Natural killer cell (primary cell): ENCODE results near the gene HLA-E. TPM values are rescaled to one million over a fixed set of nuclear protein-coding genes. Genes with fewer than 3 reads are reported as not detected.

Source experiments
- ATAC-seq, 3 donors: fragments of 150-1000 bp in 2 of 3; fragments of 200-7000 bp in 1 of 3; cut with Tn5 transposase; 1 replicate in 1 of 3; 2 replicates in 2 of 3; pipeline ENCODE4 v1.10.0; 2021; ENCODE audit warnings: mild to moderate bottlenecking in 2 of 3, moderate library complexity in 2 of 3
- DNase-seq, 2 donors: peaks; one replicate each; pipeline versions ENCODE4 v3.0.0 to v3.0.0-alpha.2; 2013 to 2021; ENCODE audit warnings: mixed read lengths in 1 of 2
- H3K27ac ChIP-seq: one replicate; pipeline ENCODE4 v1.5.1; 2013; ENCODE audit warnings: mild to moderate bottlenecking, low read length
- H3K27me3 ChIP-seq: one replicate; pipeline ENCODE4 v1.6.1; 2013; ENCODE audit warnings: low read length; ENCODE audit not compliant: control insufficient read depth, insufficient read depth
- H3K36me3 ChIP-seq: one replicate; pipeline ENCODE4 v1.6.1; 2013; ENCODE audit warnings: low read length; ENCODE audit not compliant: control insufficient read depth, insufficient read depth
- H3K4me1 ChIP-seq: one replicate; pipeline ENCODE4 v1.6.1; 2013; ENCODE audit warnings: low read length; ENCODE audit not compliant: control insufficient read depth, insufficient read depth
- H3K4me3 ChIP-seq: one replicate; pipeline ENCODE4 v1.5.1; 2013; ENCODE audit warnings: low read length
- H3K9me3 ChIP-seq: one replicate; pipeline ENCODE4 v1.6.1; 2013; ENCODE audit warnings: low read length; ENCODE audit not compliant: control insufficient read depth, insufficient read depth
- H3K27ac Mint-ChIP-seq, 2 donors: one replicate each; pipeline ENCODE4 v1.8.0; 2022; ENCODE audit warnings: mild to moderate bottlenecking in 2 of 2, mixed read lengths in 2 of 2, moderate library complexity in 1 of 2
- H3K27me3 Mint-ChIP-seq, 2 donors: one replicate each; pipeline ENCODE4 v1.8.0; 2022; ENCODE audit warnings: low read depth in 2 of 2, mixed read lengths in 2 of 2
- H3K36me3 Mint-ChIP-seq: one replicate; pipeline ENCODE4 v1.8.0; 2022; ENCODE audit warnings: mixed read lengths
- H3K4me1 Mint-ChIP-seq, 2 donors: one replicate each; pipeline ENCODE4 v1.8.0; 2022; ENCODE audit warnings: mixed read lengths in 2 of 2
- H3K4me3 Mint-ChIP-seq: one replicate; pipeline ENCODE4 v1.8.0; 2022; ENCODE audit warnings: mild to moderate bottlenecking, moderate library complexity, mixed read lengths
- H3K9me3 Mint-ChIP-seq, 2 donors: one replicate each; pipeline ENCODE4 v1.8.0; 2022; ENCODE audit warnings: mixed read lengths in 2 of 2
- whole genome bisulfite sequencing: methylation state at CpG from one replicate; pipeline ENCODE4 v1.1.7; 2013; ENCODE audit warnings: missing lambda C conversion rate; ENCODE audit not compliant: insufficient coverage; 5-methylcytosine and 5-hydroxymethylcytosine counted together
- intact Hi-C: fragments of 100-400 bp; cut with micrococcal nuclease; formaldehyde crosslinking; loops from one replicate; pipeline ENCODE4 v1.14.2; 2022
- total RNA-seq, 4 donors: library from RNA; stranded (reverse); fragments of 120-200 nt in 1 of 4; gene quantifications; one replicate each; pipeline versions ENCODE4 v1.2.3 to v1.2.4, GENCODE V29; 2013 to 2022
- TF ChIP-seq, protein P1 (sequence below): fragments of 200-600 bp; IDR thresholded peaks from one replicate; pipeline ENCODE4 v1.8.0; 2022; ENCODE audit warnings: antibody characterized with exemption

The HLA-E gene
- total RNA-seq: 1,000 to 10,000 TPM; 1,807 to 2,048 (median 1,904) TPM
- 1,795 TPM for total RNA-seq (2013)

DNA sequence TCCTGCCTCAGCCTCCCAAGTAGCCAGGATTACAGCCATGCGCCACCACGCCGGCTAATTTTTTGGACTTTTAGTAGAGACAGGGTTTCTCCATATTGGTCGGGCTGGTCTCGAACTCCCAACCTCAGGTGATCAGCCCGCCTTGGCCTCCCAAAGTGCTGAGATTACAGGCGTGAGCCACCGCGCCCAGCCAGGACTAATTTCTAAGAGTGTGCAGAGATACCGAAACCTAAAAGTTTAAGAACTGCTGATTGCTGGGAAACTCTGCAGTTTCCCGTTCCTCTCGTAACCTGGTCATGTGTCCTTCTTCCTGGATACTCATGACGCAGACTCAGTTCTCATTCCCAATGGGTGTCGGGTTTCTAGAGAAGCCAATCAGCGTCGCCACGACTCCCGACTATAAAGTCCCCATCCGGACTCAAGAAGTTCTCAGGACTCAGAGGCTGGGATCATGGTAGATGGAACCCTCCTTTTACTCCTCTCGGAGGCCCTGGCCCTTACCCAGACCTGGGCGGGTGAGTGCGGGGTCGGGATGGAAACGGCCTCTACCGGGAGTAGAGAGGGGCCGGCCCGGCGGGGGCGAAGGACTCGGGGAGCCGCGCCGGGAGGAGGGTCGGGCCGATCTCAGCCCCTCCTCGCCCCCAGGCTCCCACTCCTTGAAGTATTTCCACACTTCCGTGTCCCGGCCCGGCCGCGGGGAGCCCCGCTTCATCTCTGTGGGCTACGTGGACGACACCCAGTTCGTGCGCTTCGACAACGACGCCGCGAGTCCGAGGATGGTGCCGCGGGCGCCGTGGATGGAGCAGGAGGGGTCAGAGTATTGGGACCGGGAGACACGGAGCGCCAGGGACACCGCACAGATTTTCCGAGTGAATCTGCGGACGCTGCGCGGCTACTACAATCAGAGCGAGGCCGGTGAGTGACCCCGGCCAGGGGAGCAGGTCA lies at the start of gene HLA-E:
TSS of gene HLA-E (plus strand) at position 429 of the 945 bp plus-strand sequence. CDS start at position 452, 23 bp downstream.
- Histone ChIP-seq H3K4me3 (peak within 1 kb of the TSS; percentile 100), H3K27ac (peak within 1 kb of the TSS; percentile 95), H3K27me3 (no peaks in the 10 kb centered on the region), H3K9me3 (no peaks in the 10 kb centered on the region), H3K36me3 (peaks cover 42% of the 10 kb centered on the region), H3K4me1 (peaks cover 48% of the 10 kb centered on the region)
- 5% methylated on average over 68 of the region's 68 CpGs for WGBS
- no peaks in the 10 kb centered on the region for H3K9me3 Mint-ChIP-seq
- TF ChIP-seq, protein P1, sequence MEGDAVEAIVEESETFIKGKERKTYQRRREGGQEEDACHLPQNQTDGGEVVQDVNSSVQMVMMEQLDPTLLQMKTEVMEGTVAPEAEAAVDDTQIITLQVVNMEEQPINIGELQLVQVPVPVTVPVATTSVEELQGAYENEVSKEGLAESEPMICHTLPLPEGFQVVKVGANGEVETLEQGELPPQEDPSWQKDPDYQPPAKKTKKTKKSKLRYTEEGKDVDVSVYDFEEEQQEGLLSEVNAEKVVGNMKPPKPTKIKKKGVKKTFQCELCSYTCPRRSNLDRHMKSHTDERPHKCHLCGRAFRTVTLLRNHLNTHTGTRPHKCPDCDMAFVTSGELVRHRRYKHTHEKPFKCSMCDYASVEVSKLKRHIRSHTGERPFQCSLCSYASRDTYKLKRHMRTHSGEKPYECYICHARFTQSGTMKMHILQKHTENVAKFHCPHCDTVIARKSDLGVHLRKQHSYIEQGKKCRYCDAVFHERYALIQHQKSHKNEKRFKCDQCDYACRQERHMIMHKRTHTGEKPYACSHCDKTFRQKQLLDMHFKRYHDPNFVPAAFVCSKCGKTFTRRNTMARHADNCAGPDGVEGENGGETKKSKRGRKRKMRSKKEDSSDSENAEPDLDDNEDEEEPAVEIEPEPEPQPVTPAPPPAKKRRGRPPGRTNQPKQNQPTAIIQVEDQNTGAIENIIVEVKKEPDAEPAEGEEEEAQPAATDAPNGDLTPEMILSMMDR: no peak
- peak within 1 kb of the TSS; percentile 96 to 97 for H3K27ac Mint-ChIP-seq
- no peaks in the 10 kb centered on the region for H3K27me3 Mint-ChIP-seq
- peak within 1 kb of the TSS; percentile 97 for H3K4me3 Mint-ChIP-seq
- DNase-seq (peak; percentile 79 to 99), ATAC-seq (peak; percentile 83 to 90 (median 83))
- peaks cover 47 to 57% of the 10 kb centered on the region in 2 donors for H3K4me1 Mint-ChIP-seq
- intact Hi-C loops: loop anchor here (1.0 to 2.0 kb wide), 3 partner anchors 20 to 231 kb away; partner anchors contain the start of gene TUBB
- H3K36me3 Mint-ChIP-seq: peaks cover 29% of the 10 kb centered on the region

DNA sequence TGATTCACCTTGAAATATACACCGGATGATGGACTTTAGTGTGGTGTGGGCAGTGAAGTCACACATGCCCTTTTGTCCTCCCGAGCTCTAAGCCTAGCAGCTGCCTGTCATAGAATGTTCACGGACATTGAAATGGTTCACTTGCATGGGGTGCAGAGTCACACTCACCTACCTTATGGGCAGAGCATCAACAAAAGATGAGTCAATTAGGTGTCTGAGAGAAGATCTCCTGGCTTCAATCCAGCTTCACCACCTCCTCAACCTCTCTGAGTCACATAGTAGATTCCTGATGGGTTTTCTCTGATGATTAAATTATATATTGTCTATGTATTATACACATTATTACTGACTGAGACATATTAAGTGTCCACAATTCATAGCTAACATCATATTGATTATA lies 48.1 kb upstream of the HLA-E start:
- intact Hi-C loops: no loop called here
- Mint-ChIP-seq H3K4me3 (no peak overlapping the region), H3K36me3 (no peaks in the 10 kb centered on the region), H3K27me3 (peaks cover 61 to 85% of the 10 kb centered on the region in 2 donors), H3K9me3 (no peaks in the 10 kb centered on the region), H3K4me1 (no peaks in the 10 kb centered on the region), H3K27ac (no peak overlapping the region)
- Histone ChIP-seq H3K4me3 (no peak overlapping the region), H3K27me3 (peaks cover 57% of the 10 kb centered on the region), H3K27ac (no peak overlapping the region), H3K9me3 (no peaks in the 10 kb centered on the region), H3K36me3 (no peaks in the 10 kb centered on the region), H3K4me1 (no peaks in the 10 kb centered on the region)
- no peak for DNase-seq
- TF ChIP-seq, protein P1: no peak
- 70% methylated on average over 3 of the region's 3 CpGs for WGBS
- no peak for ATAC-seq

DNA sequence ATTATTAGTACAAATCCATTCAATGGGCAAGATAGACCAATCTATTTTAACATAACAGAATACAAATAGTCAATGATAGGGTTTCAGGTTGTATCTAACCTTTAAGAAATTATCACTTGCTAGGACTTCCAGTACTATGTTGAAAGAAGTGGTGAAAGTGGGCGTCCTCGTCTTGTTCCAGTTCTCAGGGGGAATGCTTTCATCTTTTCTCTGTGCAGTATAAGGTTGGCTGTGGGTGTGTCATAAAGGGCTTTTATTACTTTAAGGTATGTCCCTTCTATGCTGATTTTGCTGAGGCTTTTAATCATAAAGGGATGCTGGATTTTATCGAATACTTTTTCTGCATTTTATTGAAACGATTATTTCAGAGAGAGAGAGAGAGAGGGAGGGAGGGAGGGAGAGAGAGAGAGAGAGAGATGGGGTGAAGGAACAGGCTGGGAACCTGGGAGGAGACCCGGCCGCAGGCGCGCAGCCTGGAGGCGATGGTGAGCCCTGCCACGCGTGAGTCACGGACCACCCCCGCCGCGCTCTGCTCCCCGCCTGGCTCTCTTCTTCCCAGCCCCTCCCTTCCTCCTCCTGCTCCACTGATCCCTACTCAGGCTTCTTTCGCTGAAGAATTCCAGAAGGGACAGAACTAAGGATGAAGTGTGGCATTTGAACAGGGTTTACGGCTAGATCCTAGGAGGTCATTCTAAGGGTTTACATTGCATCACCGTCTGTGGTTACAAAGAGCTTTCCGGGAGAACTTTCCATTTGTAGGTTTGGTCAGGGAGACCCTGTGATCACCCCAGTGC lies 45.5 kb upstream of the HLA-E start:
- Histone ChIP-seq H3K9me3 (no peaks in the 10 kb centered on the region), H3K27ac (no peak overlapping the region), H3K27me3 (peaks cover 77% of the 10 kb centered on the region), H3K4me3 (no peak overlapping the region), H3K36me3 (no peaks in the 10 kb centered on the region), H3K4me1 (no peaks in the 10 kb centered on the region)
- Mint-ChIP-seq H3K36me3 (no peaks in the 10 kb centered on the region), H3K27me3 (peaks cover 76 to 88% of the 10 kb centered on the region in 2 donors), H3K9me3 (no peaks in the 10 kb centered on the region), H3K4me3 (no peak overlapping the region), H3K4me1 (peaks cover 0 to 6% of the 10 kb centered on the region in 2 donors), H3K27ac (no peak overlapping the region)
- intact Hi-C loops: no loop called here
- ATAC-seq (no peak), DNase-seq (peak in 1 of 2 donors; percentile 41)
- 8% methylated on average over 20 of the region's 20 CpGs for WGBS
- TF ChIP-seq, protein P1: no peak
